Uterus (tissue), 2 donors: ENCODE measurements around the gene MMP1.

Experiments
- CTCF ChIP-seq, 4 experiments: fragments of 200-600 bp in 2 of 4; fragments of 450-650 bp in 2 of 4; sonication (generic) in 2 of 4; IDR thresholded peaks; one replicate each; pipeline ENCODE4 v1.5.1; 2016 to 2019; ENCODE audit warnings: antibody characterized with exemption in 4 of 4, mild to moderate bottlenecking in 2 of 4, moderate library complexity in 1 of 4
- POLR2A ChIP-seq, 2 donors: fragments of 450-650 bp; IDR thresholded peaks; one replicate each; pipeline ENCODE4 v1.6.1; 2016; ENCODE audit warnings: antibody characterized with exemption in 2 of 2, mild to moderate bottlenecking in 1 of 2, moderate library complexity in 1 of 2

GRCh38 chr11:102760344-102761035 is 37.5 kb downstream of the MMP1 start:
- TF ChIP-seq CTCF (IDR thresholded peaks at IDR 0.05) (no peak), POLR2A (IDR thresholded peaks at IDR 0.05) (no peak)
